NCI-H1048 (cell line): ENCODE measurements around the gene GULP1.
"Not testable (repeated sequence)": the region's sequence is repeated elsewhere in the genome, so short reads cannot be mapped to it uniquely, and the experiment has no call there.

Experiments used
- DNase-seq: peaks from one replicate; lab custom pipeline; 2025; lab: John Stamatoyannopoulos, UW

Gene GULP1

DNA sequence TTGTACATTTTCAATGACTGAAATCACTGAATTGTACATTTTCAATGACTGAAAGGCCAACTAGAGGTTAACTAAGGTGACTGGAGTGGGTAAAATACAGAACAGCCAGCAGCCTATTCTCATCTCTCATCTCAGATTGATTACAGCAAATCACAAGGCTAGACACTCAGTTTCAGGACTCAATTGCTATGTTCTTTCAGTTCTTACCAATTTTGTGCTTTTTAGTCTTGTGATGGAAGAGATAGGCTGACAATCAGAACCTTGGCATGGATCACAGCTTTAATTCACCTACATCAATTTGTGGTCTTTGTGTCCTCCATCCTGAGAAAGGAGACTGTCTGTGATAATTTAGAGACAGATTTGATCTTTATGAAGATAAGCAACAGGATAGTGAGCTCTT is 124.7 kb downstream of the GULP1 start:
- DNase-seq = no peak

DNA sequence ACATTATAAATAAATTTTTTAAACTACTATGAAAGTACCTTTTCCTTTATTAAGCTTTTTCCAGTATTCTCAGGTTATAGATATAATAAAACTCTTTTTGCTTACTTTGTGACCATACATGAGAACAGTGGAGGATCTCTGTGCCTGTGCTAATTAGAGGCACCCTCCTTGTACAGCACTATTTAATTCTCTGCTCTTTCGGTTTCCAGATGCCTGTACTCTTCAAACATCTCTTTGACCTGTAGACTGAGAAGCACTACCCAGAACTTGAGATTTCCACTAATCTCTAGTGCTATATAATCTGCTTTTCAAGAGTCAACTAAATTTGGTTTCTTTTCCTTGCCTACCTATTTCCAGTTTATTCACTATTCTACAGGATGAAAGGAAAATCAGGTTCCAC is 131.1 kb downstream of the GULP1 start:
- DNase-seq = no peak

DNA sequence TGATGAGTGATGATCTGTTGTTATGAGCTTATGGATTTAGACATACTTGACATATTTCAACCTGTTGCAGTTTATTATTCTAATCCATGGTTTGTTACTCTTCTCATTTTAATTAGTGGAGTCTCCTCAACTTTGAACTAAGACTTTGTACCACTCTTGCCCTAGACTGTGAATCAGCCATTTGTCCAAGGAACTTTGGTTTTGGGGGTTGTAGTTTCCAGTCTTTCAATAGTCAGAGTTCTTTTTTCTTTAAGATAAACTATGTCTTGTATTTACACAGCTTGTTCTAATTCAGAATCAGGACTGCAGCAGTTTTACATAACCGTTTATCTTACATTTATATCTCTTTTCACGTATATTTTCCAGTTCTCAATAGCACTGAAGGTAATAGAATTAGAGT is 133.6 kb downstream of the GULP1 start:
- no peak for DNase-seq

DNA sequence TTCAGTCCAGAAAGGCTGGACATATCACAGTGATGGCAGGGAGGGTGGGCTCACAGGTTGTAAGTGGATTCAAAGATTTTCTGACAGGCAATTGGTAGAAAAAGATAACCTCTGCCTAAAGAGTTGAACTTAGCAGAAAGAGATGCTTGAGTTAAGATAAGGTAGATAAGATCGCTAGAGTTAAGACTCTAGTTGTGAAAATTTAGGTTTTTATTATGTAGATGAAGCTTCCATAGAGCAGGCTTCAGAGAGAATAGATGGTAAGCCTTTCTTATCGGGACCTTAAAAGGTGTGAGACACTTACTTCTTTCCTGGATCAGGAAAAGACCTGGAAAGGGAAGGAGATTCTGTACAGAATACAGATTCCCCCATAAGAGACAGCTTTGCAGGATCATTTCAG is 134.4 kb downstream of the GULP1 start:
- no peak for DNase-seq

DNA sequence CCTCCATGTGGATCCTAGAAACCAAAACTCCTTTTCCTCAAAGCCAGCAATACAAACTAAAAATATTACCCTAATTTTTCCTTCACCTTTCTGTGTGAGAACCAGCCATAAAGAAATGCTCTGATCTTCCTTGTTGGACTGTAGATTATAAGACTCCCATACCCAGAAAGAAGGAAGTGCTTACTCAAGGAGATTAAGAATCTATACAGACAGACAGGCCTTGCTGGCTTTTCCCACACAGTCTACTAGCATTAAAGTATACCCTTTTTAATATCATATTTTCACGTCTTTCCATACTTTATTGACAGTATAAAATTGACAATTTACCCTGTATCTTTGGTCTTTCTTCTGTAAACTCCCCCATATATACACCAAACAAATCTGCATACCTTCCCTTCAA is 139.0 kb downstream of the GULP1 start:
- DNase-seq = no peak

DNA sequence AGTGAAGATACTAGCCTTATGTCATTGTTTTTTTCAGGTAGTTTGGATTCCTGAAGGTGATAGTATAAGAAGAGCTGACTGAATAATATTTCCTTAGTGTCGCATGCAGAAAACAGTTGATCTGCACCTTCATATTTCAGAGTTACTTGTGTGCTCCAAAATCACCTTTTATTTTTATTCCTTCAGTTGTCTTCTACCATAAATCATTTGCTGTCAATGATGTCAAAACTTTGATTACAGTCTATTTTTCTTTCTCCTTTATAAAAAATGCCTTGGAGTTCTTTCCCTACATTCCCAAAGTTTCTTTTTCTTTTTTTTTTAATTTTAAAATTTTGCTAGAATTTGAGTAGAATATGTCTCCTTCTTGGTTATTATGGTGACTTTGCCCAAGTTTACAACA is 142.3 kb downstream of the GULP1 start:
- no peak for DNase-seq

DNA sequence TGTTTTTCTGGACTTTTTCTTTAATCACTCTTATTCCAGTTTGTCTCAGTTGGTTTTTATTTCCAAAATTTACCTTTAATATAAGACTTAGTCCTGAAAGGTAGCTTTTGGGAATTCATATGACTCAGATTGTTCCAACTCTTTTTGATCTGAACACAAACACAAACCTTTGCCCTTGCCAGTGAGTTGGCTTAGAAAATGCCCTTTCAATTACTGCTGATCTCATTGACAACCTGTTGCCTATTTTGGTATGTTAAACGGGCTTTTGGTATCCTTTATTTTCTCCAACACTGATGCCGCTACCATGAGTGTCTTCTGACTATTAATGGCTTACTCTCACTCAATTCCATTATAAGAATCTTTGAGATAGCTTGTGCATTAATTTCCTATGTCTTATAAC is 143.4 kb downstream of the GULP1 start:
- DNase-seq = no peak

DNA sequence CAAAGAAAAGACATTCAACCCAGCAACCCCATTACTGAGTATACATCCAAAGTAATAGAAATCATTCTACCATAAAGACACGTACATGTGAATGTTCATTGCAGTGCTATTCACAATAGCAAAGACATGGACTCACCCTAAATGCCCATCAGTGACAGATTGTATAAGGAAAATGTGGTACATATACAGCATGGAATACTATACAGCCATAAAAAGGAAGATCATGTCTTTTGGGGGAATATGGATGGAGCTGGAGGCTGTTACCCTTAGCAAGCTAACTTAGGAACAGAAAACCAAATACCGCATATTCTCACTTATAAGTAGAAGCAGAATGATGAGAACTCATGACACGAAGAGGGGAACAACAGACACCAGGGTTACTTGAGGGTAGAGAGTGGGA is 145.9 kb downstream of the GULP1 start:
- no peak for DNase-seq

DNA sequence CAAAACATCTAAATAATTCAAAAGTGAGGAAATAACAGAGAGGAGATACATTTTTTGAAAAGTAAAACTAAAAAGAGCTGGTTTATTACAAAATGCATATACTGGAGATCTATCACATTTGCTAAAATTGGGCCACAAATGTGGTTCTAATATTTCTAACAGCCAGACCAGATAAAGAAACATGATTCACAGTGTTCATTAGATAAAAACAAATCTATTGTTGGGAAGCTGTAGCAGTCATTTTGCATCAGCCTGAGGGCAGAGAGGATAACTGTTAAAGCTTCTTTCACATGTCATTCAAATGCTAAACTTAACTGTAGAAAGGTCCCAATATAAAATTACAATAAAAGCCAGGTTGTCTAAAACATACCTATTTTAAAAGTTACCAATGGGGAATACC is 148.3 kb downstream of the GULP1 start:
- DNase-seq = no peak

DNA sequence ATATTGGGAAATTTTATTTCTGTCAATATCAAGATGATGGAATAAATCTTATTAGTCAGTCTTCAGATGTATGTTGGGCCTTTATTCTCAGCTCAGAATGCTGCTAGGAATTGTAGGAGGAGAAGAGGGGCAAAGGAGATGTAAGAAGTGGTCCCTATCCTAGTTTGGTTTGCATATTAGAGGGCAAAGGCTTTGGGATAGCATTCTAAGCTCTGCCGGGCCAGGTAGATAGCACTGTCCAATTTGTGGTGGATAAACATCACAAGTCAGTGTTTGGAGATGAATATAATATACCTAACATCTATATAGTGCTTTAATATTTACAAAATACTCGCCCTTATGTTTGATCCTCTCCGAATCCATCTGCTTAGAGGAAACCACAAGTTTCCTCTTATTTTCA is 149.2 kb downstream of the GULP1 start:
- no peak for DNase-seq

DNA sequence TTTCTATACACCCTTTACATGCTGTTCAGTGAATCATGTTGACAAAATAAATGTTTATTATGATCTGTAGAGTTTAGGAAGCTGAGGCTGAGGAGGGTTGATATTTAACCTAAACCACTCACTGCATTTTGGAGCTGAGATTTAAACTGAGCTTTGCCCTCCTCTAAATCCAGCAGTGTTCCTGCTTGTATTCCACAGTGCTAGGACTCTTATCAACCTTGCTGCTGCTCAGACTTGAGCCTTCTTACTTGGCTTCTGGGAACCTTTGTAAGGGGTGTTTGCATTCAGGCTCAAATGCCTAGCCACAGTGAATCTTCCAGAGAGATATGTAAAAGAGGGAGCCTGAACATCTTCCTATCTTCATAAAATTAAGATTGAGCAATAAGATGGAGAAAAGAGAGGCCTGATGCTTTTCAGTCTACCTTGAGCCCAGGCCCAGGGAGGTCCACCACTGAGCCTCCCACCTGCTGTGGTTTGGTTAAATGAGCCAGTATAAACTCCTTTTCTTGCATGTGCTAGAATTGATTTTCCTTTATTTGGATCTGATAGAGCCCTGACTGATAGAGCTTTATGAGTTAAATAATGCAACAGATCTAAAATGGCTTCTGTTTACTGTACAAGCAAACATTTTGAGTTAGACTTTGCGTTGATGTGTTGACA is 149.7 kb downstream of the GULP1 start:
- no peak for DNase-seq

DNA sequence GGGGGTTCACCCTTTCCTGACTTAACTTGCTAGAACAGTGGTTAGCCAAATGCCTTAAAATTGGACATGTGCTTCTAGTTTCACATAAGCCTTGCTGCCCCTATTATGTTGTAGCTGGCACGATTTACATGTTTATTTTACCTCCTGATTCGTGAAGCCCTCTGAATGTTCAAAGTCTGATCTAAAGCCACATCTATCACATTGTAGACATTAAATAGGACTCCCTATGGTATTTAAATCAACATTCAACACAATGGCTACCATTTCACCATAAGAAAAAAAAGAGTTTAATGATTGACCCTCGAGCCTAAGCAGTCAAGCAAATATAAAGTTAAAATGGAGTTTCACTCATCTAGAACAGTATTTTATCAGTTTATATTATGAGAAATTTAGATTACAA is 151.5 kb downstream of the GULP1 start:
- no peak for DNase-seq

DNA sequence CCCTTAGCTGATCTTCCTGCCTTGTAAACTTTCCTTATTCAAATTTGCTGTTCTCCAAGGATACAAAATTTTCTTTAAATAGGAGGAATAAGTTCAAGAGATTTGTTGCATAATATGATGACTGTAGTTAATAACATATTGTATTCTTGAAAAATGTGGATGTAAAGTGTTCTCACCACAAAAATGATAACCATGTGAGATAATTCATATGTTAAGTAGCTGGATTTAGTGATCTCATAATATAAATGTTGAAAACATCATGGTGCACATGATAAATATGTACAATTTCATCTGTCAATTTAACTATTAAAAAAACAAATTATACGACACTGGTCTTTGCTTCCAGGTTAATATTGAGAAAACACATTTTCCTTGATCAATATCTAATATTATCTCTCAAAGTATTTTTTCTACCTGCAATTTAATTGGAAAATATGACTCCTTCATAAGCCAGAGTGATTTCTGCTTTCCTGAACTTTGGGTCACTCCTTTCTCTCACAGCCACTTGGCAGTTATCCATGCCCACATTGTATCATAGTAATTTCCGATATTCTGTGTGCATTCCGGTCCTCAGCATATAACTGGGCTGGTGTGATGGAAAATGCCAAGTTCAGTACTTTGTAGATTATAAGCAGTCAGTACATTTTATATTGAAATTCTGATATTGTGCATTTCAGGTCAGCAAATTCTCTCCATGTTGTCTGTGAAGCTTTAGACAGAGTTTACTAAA is 152.6 kb downstream of the GULP1 start:
- DNase-seq = no peak

DNA sequence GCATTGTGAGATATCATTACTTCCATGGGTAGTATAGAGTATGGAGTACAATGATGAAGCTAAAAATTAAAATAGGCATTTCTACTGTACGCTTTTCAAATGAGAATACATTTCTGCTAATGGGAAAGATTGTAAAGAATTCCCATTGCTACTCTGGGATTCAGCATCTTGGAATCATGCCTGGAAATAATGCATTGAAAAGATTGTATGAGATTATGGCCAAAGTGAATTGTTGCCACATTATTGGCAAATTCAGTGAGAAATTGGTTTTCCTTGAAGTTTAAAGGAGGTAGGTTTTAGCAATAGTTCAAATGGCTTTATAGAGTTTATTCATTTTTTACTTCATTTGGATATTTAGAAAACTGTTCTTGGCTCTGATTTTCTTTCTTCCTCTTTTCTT is 157.9 kb downstream of the GULP1 start:
- no peak for DNase-seq

DNA sequence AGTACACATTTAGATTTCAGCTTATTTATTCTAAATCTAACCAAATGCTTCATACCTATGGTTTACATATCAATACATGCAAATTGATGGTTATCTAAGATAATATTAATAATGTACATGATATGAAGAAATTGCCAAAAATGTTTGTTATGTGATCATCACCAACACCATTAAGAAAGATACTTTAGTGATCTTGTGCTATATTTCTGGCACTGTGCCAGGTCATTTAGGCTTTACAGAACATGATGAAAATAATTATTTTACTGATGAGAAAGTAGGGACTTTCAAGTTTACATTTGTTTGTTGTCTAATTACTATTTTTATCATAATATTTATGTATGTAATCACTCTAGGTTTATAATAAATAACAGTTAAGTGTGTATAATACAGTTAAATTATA is 158.3 kb downstream of the GULP1 start:
- DNase-seq = no peak

DNA sequence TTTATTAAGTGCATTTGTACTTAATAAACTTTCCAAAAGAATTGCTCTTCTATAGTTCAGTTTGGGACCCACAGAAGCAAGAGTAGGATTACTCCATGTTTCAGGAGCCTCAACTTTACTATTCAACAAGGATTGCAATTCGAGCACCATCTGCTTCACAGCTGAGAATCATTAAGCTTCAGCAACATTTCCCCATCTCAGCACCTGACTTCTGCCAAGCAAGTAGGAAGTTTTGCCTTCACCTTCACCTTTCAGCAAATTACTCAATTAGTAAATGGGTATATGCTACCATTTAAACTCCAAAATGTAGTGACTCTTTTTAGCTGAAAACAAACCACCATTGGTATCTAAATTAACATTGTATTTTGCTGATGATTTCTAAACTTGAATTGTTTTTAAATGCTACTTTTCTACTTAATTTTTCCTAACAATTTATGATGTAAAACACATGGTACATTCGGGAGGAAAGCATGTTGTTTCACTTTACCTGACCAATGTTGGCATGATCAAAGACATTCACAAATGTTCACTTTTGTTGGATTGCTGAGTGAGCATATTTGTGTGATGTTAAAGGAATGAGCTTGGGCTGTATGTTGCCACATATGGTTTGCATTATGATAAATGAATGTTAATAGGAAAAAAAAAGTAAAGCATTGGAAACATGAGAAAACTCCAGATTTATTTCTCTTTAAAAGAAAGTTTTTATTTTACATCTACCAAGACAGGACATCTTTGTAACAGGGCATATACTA is 159.2 kb downstream of the GULP1 start:
- no peak for DNase-seq

DNA sequence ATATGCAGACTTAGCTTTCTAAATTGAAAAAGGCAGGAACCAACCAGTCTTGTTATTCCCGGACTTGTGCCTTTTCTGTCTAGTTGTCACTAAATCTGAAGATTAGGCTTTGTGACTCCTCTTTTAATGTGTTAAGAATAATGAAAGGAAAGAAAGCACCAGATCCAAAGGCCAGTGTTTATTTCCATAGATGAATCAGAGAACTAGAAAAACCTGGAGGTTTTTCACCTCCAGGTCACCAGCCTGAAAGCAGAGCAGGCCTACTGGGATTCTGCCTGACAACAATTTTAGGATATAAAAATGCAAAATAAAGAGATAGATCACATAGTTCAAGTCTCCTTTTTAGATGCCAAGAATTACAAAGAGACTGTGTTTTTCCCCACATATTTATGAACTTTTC is 160.4 kb downstream of the GULP1 start:
- DNase-seq = no peak

DNA sequence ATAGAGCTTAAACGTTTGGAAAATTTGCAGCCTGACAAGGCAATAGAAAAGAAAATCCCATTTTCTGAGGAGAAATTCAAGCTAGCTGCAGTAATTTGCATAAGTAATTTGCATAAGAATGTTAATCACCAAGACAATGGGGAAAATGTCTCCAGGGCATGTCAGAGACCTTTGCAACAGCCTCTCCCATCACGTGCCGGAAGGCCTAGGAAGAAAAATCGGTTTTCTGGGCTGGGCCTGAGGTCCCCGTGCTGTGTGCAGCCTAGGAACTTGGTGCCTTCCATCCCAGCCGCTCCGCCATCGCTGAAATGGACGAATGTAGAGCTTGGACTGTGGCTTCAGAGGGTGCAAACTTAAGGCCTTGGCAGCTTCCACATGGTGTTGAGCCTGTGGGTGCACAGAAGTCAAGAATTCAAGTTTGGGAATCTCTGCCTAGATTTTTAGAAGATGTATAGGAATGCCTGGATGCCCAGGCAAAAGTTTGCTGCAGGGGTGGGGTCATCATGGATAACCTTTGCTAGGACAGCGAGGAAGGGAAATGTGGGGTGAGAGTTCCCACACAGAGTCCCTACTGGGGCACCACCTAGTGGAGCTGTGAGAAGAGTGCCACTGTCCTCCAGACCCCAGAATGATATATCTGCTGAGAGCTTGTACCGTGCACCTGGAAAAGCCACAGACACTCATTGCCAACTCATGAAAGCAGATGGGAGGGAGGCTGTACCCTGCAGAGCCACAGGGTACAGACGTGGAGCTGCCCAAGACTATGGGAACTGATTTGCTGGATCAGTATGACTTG is 164.6 kb downstream of the GULP1 start:
- no peak for DNase-seq

DNA sequence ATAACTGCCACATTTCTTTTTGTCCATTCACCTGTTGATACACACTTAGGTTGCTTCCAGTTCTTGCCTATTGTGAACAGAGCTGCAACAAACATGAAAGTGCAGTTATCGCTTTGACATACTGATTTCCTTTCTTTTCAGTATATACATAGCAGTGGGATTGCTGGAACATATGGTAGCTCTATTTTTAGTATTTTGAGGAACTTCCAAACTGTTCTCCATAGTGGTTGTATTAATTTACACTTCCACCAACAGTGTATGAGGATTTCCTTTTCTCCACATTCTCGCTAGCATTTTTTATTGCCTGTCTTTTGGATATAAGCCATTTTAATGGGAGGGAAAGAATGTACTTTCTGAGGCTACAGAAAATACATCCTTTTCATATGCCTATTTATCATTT is 167.4 kb downstream of the GULP1 start:
- no peak for DNase-seq

DNA sequence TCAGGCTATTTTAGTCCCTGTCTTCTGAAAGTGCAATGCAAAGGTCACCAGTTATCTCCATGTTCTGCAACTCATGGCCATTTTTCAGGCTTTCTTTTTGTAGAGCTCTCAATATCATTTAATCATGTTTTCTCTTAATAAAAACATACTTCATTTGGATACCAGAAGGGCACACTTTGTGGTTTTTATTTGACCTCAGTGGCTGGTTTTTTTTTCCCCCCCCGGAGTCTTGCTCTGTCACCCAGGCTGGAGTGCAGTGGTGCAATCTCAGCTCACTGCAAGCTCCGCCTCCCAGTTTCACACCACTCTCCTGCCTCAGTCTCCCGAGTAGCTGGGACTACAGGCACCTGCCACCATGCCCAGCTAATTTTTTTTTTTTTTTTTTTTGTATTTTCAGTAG is 174.4 kb downstream of the GULP1 start:
- not testable (repeated sequence) for DNase-seq

DNA sequence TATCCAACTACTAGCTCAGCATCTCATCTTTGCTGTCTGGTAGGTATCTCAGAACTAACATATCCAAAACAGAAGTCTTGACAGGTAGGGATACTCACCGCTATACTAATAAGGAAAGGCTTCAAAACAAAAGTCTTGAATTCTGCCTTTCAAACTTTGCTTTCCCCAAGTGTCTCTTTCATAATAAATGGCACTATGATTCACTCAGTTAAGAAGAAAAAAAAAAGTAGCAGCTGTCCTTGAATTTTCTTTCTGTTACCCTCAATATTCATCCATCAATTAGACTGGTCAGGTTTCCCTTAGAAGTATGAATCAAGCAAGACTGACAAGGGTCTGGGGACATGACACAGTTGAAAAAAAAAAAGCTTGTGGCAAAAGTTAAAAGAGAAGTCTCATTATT is 175.1 kb downstream of the GULP1 start:
- DNase-seq = no peak

DNA sequence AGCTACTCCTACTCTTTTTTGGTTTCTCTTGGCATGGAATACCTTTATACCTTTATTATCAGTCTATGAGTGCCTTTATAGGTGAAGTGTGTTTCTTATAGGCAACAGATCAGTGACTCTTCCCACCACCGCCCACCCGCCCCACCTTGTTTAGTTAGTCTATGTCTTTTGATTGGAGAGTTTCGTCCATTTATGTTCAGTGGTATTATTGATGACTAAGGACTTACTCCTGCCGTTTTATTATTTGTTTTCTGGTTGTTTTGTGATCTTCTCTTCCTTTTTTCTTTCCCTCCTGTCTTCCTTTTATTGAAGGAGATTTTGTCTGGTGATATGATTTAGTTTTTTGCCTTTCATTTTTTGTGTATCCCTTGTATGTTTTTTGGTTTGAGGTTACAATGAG is 179.5 kb downstream of the GULP1 start:
- DNase-seq = no peak

DNA sequence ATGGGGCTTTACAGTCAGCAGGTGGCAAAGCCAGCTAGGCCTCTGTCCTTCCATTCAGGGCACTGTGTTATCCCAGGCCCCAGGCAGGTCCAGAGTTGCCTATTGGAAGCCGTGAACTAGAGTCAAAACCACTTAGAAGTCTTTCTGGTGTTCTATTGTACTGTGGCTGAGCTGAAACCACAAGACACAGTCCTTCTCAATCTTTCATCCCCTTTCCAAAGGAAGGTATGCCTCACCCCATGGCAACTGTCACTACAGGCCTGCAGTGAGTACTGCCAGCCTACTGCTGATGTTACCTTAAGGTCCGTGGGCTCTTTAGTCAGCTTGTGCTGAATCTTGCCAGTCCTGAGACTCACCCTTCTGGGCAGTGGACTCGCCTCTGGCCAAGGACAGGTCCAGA is 181.6 kb downstream of the GULP1 start:
- no peak for DNase-seq
